ENCODE data around the gene EPS15.
"Not testable (repeated sequence)": the region's sequence is repeated elsewhere in the genome, so short reads cannot be mapped to it uniquely, and the experiment has no call there.

Gene EPS15

GRCh38 chr1:51564124-51564523, 45.1 kb upstream of the EPS15 start:
- no peak for TF ChIP-seq CTCF (IDR thresholded peaks at IDR 0.05; ENCODE audit: insufficient read depth, low read length, missing control alignments)
- no peak for DNase-seq (ENCODE audit: low read depth, low spot score)
- CTCF ChIA-PET, result no interaction called here
- no peak overlapping the region for H3K4me3 ChIP-seq (ENCODE audit: low read depth, low read length)
- POLR2A ChIA-PET, result interaction anchor here (0.6 kb wide), 1 partner anchor 45 kb away, joined by 6 read pairs; no protein-coding TSS in a partner anchor

- ChIA-PET POLR2A (no interaction called here), CTCF (interaction anchor here (1.5 kb wide), 1 partner anchor 12 kb away, joined by 4 read pairs; no protein-coding TSS in a partner anchor)
- DNase-seq (ENCODE audit: low read depth, low spot score), result no peak
- no peak overlapping the region for H3K4me3 ChIP-seq (ENCODE audit: low read depth, low read length)
- TF ChIP-seq CTCF (IDR thresholded peaks at IDR 0.05; ENCODE audit: insufficient read depth, low read length, missing control alignments), result no peak
Observed at GRCh38 chr1:51561702-51562101, 42.6 kb upstream of the EPS15 start.

- DNase-seq (ENCODE audit: low read depth, low spot score); POLR2A ChIA-PET; H3K4me3 ChIP-seq (ENCODE audit: low read depth, low read length); CTCF ChIA-PET: not testable (repeated sequence)
Observed at GRCh38 chr1:51560895-51561294, 41.8 kb upstream of the EPS15 start.

DNA sequence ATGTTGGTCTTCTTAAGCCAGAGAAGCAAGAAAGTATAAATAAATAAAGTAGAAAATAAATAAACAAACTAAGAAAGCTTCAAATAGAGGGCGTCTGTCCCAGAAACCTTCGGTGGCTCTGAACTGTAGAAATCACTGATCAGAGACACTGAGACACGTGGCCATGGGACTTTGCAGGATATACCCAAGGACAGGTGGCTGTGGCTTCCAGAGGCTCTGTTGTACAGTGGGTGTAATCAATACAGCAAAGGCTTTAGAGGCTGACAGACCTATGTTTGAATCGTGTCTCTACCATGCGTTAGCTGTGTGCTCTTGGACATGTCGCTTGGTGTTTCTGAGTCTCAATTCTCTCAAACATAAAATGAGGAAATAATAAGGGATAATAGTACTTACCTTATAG, 41.0 kb upstream of the EPS15 start:
- H3K4me3 ChIP-seq (ENCODE audit: low read depth, low read length), result no peak overlapping the region
- ChIA-PET POLR2A (no interaction called here), CTCF (no interaction called here)
- TF ChIP-seq CTCF (IDR thresholded peaks at IDR 0.05; ENCODE audit: insufficient read depth, low read length, missing control alignments), result no peak
- DNase-seq (ENCODE audit: low read depth, low spot score), result no peak

DNA sequence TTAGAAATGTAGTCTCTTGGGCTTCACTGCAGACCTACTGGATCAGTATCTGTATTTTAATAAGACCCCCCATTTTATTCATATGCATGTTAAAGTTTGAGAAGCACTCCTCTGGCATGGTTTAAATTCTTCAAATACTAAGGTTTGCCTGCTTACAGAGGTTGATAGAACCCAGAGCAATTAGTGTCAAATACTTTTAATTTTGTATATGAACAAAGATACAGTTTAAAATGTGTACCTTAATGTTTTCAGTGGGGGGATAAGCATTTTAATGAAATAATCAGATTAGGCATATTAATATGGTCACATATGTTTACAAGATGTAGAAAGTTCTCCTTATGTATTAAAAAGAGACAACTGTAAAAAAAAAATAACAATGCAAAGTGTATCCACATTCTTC, 40.4 kb upstream of the EPS15 start:
- POLR2A ChIA-PET, result no interaction called here
- DNase-seq (ENCODE audit: low read depth, low spot score), result no peak
- CTCF ChIA-PET, result no interaction called here
- no peak for TF ChIP-seq CTCF (IDR thresholded peaks at IDR 0.05; ENCODE audit: insufficient read depth, low read length, missing control alignments)
- H3K4me3 ChIP-seq (ENCODE audit: low read depth, low read length), result no peak overlapping the region

DNA sequence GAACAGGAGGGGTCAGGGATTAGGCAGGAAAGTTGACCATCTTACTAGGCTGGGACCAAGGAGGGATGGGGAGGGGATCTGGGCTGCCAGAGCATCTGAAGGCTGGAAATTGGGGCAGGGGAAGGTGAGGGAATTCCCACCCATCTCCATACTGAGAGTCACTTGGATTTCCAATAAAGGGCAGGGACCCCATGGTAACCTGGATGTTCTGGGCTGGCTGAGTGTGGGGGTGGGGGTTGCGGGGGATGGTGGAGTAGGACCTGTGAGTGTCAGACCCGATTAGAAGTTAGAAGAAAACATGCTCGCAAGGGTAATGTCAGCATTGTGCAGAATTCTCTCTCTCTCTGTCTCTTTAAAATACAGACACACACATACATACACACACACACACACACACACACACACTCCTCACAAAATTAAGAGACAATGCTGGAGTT, 40.0 kb upstream of the EPS15 start:
- no peak for TF ChIP-seq CTCF (IDR thresholded peaks at IDR 0.05; ENCODE audit: insufficient read depth, low read length, missing control alignments)
- DNase-seq (ENCODE audit: low read depth, low spot score), result no peak
- POLR2A ChIA-PET, result no interaction called here
- CTCF ChIA-PET, result no interaction called here
- no peak overlapping the region for H3K4me3 ChIP-seq (ENCODE audit: low read depth, low read length)

GRCh38 chr1:51558375-51558924, 39.4 kb upstream of the EPS15 start:
- POLR2A ChIA-PET, result no interaction called here
- CTCF ChIA-PET, result interaction anchor here (0.6 kb wide), 1 partner anchor 69 kb away, joined by 3 read pairs; no protein-coding TSS in a partner anchor
- no peak for DNase-seq (ENCODE audit: low read depth, low spot score)
- no peak overlapping the region for H3K4me3 ChIP-seq (ENCODE audit: low read depth, low read length)
- TF ChIP-seq CTCF (IDR thresholded peaks at IDR 0.05; ENCODE audit: insufficient read depth, low read length, missing control alignments), result no peak
